Measurements from ENCODE around the gene FANCC. TPM values are rescaled to one million over a fixed set of nuclear protein-coding genes. Genes with fewer than 3 reads are reported as not detected.

FANCC gene
- total RNA-seq, 4 donors from 2014 or later: 2.2 to 9.3 (median 6.5) TPM

DNA sequence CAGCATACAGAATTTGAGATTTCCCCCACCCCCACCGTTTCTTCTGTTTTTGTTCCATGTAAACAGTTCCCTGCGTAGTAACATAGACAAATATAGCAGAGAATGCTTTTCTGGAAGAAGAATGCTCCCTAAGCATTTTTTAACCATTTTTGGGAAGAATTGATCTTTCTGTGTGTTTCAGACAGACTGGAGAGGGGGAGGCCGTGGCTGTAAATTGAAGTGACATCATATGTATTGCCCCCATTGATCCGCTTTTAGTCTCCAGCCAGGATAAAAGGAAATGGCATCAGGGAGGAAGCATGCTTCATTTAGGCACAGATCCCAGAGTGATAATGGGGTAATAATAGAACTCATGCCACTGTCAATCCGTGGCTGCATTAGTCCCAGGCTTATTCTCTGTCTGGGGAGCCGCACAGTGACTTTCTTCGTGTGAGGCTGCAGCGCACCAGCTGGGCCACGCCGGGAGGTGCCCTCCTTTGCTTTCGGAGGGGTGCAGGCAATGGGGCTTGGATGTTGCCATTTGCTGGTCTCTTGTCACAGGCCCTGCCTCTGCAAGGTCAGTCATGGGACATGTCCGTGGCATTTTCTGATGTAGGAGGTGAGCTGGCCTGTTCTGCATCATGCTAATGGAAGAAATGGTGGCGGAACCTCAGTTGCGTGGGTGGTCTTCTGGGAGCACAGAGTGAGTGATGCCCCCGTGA lies 261.5 kb downstream of the FANCC start:
- WGBS, 2 donors: 16 to 40% methylated on average over 6 to 10 of the region's 15 CpGs
- intact Hi-C loops (cut with DNase I): no loop called here
- Histone ChIP-seq H3K27ac (peak overlapping the region; percentile 85 to 97 (median 94)), H3K4me1 (peaks cover 40 to 98% (median 68%) of the 10 kb centered on the region in 3 donors), H3K9me3 (no peaks in the 10 kb centered on the region), H3K36me3 (peaks cover 0 to 25% (median 0%) of the 10 kb centered on the region in 3 donors), H3K27me3 (no peaks in the 10 kb centered on the region), H3K4me3 (peak overlapping the region; percentile 9 to 80 (median 58))
- TF ChIP-seq, protein P1, sequence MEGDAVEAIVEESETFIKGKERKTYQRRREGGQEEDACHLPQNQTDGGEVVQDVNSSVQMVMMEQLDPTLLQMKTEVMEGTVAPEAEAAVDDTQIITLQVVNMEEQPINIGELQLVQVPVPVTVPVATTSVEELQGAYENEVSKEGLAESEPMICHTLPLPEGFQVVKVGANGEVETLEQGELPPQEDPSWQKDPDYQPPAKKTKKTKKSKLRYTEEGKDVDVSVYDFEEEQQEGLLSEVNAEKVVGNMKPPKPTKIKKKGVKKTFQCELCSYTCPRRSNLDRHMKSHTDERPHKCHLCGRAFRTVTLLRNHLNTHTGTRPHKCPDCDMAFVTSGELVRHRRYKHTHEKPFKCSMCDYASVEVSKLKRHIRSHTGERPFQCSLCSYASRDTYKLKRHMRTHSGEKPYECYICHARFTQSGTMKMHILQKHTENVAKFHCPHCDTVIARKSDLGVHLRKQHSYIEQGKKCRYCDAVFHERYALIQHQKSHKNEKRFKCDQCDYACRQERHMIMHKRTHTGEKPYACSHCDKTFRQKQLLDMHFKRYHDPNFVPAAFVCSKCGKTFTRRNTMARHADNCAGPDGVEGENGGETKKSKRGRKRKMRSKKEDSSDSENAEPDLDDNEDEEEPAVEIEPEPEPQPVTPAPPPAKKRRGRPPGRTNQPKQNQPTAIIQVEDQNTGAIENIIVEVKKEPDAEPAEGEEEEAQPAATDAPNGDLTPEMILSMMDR (IDR thresholded peaks at IDR 0.05): no peak
- TF ChIP-seq POLR2A (IDR thresholded peaks at IDR 0.05): no peak
- no peak for DNase-seq

GRCh38 chr9:95055334-95055850 lies 262.1 kb downstream of the FANCC start:
- peaks cover 0 to 18% (median 0%) of the 10 kb centered on the region in 3 donors for H3K36me3 ChIP-seq
- H3K9me3 ChIP-seq: no peaks in the 10 kb centered on the region
- no peaks in the 10 kb centered on the region for H3K27me3 ChIP-seq
- peak overlapping the region; percentile 85 to 97 (median 94) for H3K27ac ChIP-seq
- intact Hi-C loops (cut with DNase I): no loop called here
- DNase-seq: no peak
- WGBS, 2 donors: 13 to 18% methylated on average over 6 of the region's 6 CpGs
- H3K4me3 ChIP-seq: peak overlapping the region; percentile 9 to 80 (median 58)
- H3K4me1 ChIP-seq: peaks cover 39 to 96% (median 61%) of the 10 kb centered on the region in 3 donors
- TF ChIP-seq, protein P1 (IDR thresholded peaks at IDR 0.05): no peak
- TF ChIP-seq POLR2A (IDR thresholded peaks at IDR 0.05): no peak

DNA sequence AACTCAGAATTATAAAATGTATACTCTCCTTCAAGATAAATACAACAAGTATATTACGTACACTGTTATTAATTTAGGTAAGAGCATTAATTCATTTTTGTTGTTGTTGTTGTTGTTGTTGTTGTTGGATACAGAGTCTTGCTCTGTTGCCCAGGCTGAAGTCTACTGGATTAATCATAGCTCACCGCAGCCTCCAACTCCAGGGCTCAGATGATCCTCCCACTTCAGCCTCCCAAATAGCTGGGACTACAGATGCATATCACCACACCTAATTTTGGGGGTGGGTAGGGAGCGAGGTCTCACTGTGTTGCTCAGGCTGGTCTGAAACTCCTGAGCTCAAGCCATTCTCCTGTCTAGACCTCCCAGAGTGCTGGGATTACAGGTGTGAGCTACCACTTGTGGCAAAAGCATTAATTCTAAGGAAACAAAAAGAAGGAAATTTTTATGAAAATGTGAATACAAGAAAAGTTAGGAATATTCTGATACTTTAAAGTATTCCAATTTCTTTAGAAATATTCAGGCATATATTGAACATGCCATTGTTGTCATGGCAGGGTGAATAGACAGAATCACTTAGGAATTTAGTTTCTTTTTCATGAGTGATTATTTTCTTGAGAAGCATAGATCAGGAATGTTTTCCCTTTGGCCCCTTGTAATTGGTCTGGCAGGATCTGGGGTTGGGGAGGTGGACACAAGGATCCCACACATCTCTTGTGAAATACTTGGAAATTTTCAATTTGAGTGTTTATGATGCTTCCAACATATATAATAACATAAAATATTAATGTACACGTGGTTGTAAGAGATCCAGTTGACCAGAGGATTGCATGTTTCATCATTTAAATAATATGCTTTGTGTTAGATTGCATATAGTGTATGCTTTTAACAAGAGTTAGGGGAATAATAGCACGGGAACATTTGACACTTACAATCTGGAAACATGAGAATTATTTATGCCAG lies 263.6 kb downstream of the FANCC start:
- no peak for DNase-seq
- intact Hi-C loops (cut with DNase I): no loop called here
- 36 to 41% methylated on average over 5 of the region's 5 CpGs for WGBS, 2 donors
- H3K9me3 ChIP-seq: no peaks in the 10 kb centered on the region
- peak overlapping the region; percentile 47 to 97 (median 94) for H3K27ac ChIP-seq
- peaks cover 0 to 14% (median 0%) of the 10 kb centered on the region in 3 donors for H3K36me3 ChIP-seq
- peak overlapping the region; percentile 44 to 80 (median 58) for H3K4me3 ChIP-seq
- H3K27me3 ChIP-seq: no peaks in the 10 kb centered on the region
- TF ChIP-seq, protein P1 (IDR thresholded peaks at IDR 0.05): no peak
- TF ChIP-seq POLR2A (IDR thresholded peaks at IDR 0.05): no peak
- H3K4me1 ChIP-seq: peaks cover 30 to 96% (median 47%) of the 10 kb centered on the region in 3 donors

GRCh38 chr9:95049761-95050160 lies 267.7 kb downstream of the FANCC start:
- no peaks in the 10 kb centered on the region for H3K36me3 ChIP-seq
- 23 to 24% methylated on average over 6 of the region's 6 CpGs for WGBS, 2 donors
- peaks cover 18 to 92% (median 23%) of the 10 kb centered on the region in 3 donors for H3K4me1 ChIP-seq
- H3K27me3 ChIP-seq: no peaks in the 10 kb centered on the region
- no peak for TF ChIP-seq POLR2A (IDR thresholded peaks at IDR 0.05)
- TF ChIP-seq, protein P1 (IDR thresholded peaks at IDR 0.05): no peak
- no peaks in the 10 kb centered on the region for H3K9me3 ChIP-seq
- DNase-seq: no peak
- H3K4me3 ChIP-seq: peak overlapping the region; percentile 44 to 80 (median 58)
- H3K27ac ChIP-seq: peak overlapping the region; percentile 80 to 97 (median 94)
- intact Hi-C loops (cut with DNase I): no loop called here

Small RNAs within 50 kb of the gene (small RNA-seq; reads per million reads assigned to genes)
- 707 to 1,394 (median 1,059) reads per million in 4 donors for gene MIR23B
- gene MIR27B: 15,507 to 28,676 (median 18,872) reads per million in 4 donors
- 0 reads per million in 4 donors for gene MIR3074
- 0 reads per million in 4 donors for gene MIR6081
- gene RNA5SP288: 2.2 to 13.5 (median 9.2) reads per million in 4 donors

Other genes with a start within 250 kb of the FANCC start
- gene PTCH1, start 199.3 kb upstream of the FANCC start, total RNA-seq: 10 to 100 TPM in 1 of 4 donors, 1 to 10 TPM in 3; 1.9 to 11.6 (median 3.5) TPM